GM12865 (cell line): ENCODE data around the gene ELOVL3.

Experiments used
- DNase-seq: peaks from one replicate; pipeline ENCODE4 v3.0.0; 2010; ENCODE audit warnings: low read depth
- H3K4me3 ChIP-seq: 2 replicates; pipeline ENCODE4 v1.5.1; 2011; ENCODE audit warnings: mild to moderate bottlenecking, low read depth, low read length, control low read depth
- TF ChIP-seq, protein P1 (sequence below): IDR thresholded peaks from 2 replicates; pipeline ENCODE4 v1.5.1; 2011; ENCODE audit warnings: low read length, control low read depth, low read depth, inconsistent platforms; ENCODE audit not compliant: insufficient read depth; ENCODE audit errors: missing control alignments

ELOVL3 gene

DNA sequence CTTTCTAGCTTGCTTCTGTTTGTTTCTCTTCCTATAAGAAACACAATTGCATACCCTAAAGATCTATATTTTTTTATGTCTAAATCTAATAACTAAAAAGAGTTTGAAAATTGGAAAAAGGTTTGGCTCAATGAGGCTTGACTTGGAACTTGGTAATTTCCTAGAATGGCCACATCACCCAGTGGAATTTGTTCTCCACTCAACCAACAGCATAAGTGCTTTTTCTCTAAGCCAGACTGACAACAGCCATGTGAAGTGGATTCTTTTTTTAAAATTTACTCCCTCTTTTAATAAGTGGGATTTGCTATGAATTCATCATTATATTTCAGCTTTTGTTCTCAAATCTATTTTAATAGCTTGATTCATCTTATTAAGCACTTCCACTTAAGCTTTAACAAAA lies 53.0 kb downstream of the ELOVL3 start:
- DNase-seq: no peak
- TF ChIP-seq, protein P1, sequence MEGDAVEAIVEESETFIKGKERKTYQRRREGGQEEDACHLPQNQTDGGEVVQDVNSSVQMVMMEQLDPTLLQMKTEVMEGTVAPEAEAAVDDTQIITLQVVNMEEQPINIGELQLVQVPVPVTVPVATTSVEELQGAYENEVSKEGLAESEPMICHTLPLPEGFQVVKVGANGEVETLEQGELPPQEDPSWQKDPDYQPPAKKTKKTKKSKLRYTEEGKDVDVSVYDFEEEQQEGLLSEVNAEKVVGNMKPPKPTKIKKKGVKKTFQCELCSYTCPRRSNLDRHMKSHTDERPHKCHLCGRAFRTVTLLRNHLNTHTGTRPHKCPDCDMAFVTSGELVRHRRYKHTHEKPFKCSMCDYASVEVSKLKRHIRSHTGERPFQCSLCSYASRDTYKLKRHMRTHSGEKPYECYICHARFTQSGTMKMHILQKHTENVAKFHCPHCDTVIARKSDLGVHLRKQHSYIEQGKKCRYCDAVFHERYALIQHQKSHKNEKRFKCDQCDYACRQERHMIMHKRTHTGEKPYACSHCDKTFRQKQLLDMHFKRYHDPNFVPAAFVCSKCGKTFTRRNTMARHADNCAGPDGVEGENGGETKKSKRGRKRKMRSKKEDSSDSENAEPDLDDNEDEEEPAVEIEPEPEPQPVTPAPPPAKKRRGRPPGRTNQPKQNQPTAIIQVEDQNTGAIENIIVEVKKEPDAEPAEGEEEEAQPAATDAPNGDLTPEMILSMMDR: no peak
- no peak overlapping the region for H3K4me3 ChIP-seq
